ENCODE data around the gene OR7C1.

The OR7C1 gene

GRCh38 chr19:14804765-14805164 is 30.2 kb downstream of the OR7C1 start:
- TF ChIP-seq, protein P1, sequence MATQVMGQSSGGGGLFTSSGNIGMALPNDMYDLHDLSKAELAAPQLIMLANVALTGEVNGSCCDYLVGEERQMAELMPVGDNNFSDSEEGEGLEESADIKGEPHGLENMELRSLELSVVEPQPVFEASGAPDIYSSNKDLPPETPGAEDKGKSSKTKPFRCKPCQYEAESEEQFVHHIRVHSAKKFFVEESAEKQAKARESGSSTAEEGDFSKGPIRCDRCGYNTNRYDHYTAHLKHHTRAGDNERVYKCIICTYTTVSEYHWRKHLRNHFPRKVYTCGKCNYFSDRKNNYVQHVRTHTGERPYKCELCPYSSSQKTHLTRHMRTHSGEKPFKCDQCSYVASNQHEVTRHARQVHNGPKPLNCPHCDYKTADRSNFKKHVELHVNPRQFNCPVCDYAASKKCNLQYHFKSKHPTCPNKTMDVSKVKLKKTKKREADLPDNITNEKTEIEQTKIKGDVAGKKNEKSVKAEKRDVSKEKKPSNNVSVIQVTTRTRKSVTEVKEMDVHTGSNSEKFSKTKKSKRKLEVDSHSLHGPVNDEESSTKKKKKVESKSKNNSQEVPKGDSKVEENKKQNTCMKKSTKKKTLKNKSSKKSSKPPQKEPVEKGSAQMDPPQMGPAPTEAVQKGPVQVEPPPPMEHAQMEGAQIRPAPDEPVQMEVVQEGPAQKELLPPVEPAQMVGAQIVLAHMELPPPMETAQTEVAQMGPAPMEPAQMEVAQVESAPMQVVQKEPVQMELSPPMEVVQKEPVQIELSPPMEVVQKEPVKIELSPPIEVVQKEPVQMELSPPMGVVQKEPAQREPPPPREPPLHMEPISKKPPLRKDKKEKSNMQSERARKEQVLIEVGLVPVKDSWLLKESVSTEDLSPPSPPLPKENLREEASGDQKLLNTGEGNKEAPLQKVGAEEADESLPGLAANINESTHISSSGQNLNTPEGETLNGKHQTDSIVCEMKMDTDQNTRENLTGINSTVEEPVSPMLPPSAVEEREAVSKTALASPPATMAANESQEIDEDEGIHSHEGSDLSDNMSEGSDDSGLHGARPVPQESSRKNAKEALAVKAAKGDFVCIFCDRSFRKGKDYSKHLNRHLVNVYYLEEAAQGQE (IDR thresholded peaks at IDR 0.05; ENCODE audit: insufficient read depth in 1 of 2, low read depth in 2 of 2, low read length in 2 of 2): no peak
- no peak for TF ChIP-seq FOXP2 (optimal IDR thresholded peaks at IDR 0.05; ENCODE audit: borderline replicate concordance, extremely low read depth, extremely low read length, insufficient read depth)
- TF ChIP-seq POLR2AphosphoS5 (IDR thresholded peaks at IDR 0.05; ENCODE audit: low read depth, low read length): no peak
- TF ChIP-seq SIN3A (IDR thresholded peaks at IDR 0.05; ENCODE audit: borderline replicate concordance, insufficient read depth, low read length): no peak
- TF ChIP-seq TAF1 (IDR thresholded peaks at IDR 0.05; ENCODE audit: borderline replicate concordance, insufficient read depth, low read length): no peak

DNA sequence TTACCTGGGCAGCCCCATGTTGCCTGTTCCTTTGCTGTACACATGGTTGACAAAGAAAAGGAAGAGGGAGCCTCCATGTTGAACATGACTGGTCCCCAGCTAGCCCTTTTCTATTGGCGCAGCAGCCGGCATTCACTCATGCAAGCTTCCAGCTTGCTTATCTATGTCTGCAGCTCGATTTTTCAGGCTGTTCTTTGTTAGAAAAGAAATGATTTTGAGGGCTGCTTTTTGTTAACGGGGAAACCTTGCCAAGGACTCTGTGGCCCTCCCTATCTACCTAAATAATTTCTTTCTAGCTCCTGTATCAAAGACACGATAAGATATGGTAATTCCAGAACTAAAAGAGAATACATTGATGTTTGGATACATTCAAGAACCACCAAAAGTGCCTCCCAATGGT is 36.2 kb downstream of the OR7C1 start:
- TF ChIP-seq FOXP2 (optimal IDR thresholded peaks at IDR 0.05; ENCODE audit: borderline replicate concordance, extremely low read depth, extremely low read length, insufficient read depth): no peak
- no peak for TF ChIP-seq TAF1 (IDR thresholded peaks at IDR 0.05; ENCODE audit: borderline replicate concordance, insufficient read depth, low read length)
- no peak for TF ChIP-seq POLR2AphosphoS5 (IDR thresholded peaks at IDR 0.05; ENCODE audit: low read depth, low read length)
- TF ChIP-seq, protein P1 (IDR thresholded peaks at IDR 0.05; ENCODE audit: insufficient read depth in 1 of 2, low read depth in 2 of 2, low read length in 2 of 2): no peak
- TF ChIP-seq SIN3A (IDR thresholded peaks at IDR 0.05; ENCODE audit: borderline replicate concordance, insufficient read depth, low read length): no peak

- TF ChIP-seq SIN3A (IDR thresholded peaks at IDR 0.05; ENCODE audit: borderline replicate concordance, insufficient read depth, low read length) (no peak), POLR2AphosphoS5 (IDR thresholded peaks at IDR 0.05; ENCODE audit: low read depth, low read length) (no peak), FOXP2 (optimal IDR thresholded peaks at IDR 0.05; ENCODE audit: borderline replicate concordance, extremely low read depth, extremely low read length, insufficient read depth) (no peak), TAF1 (IDR thresholded peaks at IDR 0.05; ENCODE audit: borderline replicate concordance, insufficient read depth, low read length) (no peak)
- TF ChIP-seq, protein P1 (IDR thresholded peaks at IDR 0.05; ENCODE audit: insufficient read depth in 1 of 2, low read depth in 2 of 2, low read length in 2 of 2): no peak
Measured at GRCh38 chr19:14796021-14796420, 39.0 kb downstream of the OR7C1 start.

DNA sequence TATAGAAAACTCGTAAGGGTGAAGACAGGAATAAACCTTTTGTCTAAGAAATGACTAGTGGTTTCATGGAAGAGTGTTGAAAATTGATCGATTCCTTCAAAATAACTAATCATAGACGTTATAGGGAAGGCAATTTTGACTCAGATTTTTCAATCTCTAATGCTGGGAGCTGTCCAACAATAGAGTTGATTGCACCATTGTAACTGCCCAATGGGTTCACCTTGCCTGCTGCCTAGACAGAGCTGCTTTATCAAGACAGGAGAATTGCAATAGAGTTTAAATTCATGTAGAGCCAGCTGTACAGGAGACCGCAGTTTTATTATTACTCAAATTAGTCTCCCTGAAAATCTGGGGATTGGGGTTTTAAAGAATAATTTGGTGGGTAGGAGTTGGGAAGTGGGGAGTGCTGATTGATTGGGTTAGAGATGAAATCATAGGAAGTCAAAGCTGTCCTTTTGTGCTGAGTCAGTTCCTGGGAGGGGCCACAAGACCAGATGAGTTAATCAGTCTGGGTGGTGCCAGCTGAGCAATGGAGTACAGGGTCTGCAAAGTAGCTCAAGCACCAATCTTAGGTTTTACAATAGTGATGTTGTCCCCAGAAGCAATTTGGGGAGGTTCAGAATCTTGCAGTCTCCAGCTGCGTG is 39.8 kb downstream of the OR7C1 start:
- TF ChIP-seq POLR2AphosphoS5 (IDR thresholded peaks at IDR 0.05; ENCODE audit: low read depth, low read length) (no peak), SIN3A (IDR thresholded peaks at IDR 0.05; ENCODE audit: borderline replicate concordance, insufficient read depth, low read length) (no peak)
- TF ChIP-seq, protein P1 (IDR thresholded peaks at IDR 0.05; ENCODE audit: insufficient read depth in 1 of 2, low read depth in 2 of 2, low read length in 2 of 2): peak in 1 of 2 experiments; percentile 82; a peak in 2 of 4 replicates

GRCh38 chr19:14786421-14786851 is 48.5 kb downstream of the OR7C1 start:
- TF ChIP-seq FOXP2 (optimal IDR thresholded peaks at IDR 0.05; ENCODE audit: borderline replicate concordance, extremely low read depth, extremely low read length, insufficient read depth): no peak
- TF ChIP-seq POLR2AphosphoS5 (IDR thresholded peaks at IDR 0.05; ENCODE audit: low read depth, low read length): no peak
- TF ChIP-seq TAF1 (IDR thresholded peaks at IDR 0.05; ENCODE audit: borderline replicate concordance, insufficient read depth, low read length): no peak
- no peak for TF ChIP-seq SIN3A (IDR thresholded peaks at IDR 0.05; ENCODE audit: borderline replicate concordance, insufficient read depth, low read length)
- TF ChIP-seq, protein P1 (IDR thresholded peaks at IDR 0.05; ENCODE audit: insufficient read depth in 1 of 2, low read depth in 2 of 2, low read length in 2 of 2): no peak
